ENCODE data around the gene CLCNKA. TPM values are rescaled to one million over a fixed set of nuclear protein-coding genes. Genes with fewer than 3 reads are reported as not detected.

The CLCNKA gene
- total RNA-seq, 6 experiments from 2014 or later, result 0.43 to 0.47 TPM; not detected in 4

DNA sequence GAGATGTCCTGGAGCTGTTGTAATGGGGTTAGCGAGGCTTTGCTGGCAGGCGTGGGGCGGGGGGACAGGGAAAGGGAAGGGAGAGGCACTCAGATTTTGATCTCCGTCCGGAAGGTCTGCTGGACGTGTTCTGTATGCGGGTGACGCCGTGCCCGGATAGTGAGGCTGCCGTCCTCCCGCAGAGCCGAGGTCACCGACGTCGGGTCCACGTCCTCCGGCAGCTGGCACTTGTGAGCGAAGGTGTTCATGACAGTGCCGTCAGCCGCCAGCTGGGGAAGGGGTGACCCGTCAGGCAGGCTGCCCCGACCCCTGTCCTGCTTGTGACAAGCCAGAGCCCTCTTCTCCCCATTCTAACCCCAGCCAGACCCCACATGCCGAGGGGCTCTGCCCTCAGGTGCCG lies 6.3 kb upstream of the CLCNKA start:
- Histone ChIP-seq H3K9me3 (no peaks in the 10 kb centered on the region), H3K4me3 (no peak overlapping the region), H3K36me3 (no peaks in the 10 kb centered on the region), H3K27me3 (no peaks in the 10 kb centered on the region), H3K4me1 (peaks cover 0 to 11% (median 2%) of the 10 kb centered on the region in 4 donors), H3K27ac (no peak overlapping the region)
- 60% methylated on average over 1 of the region's 25 CpGs for WGBS (ENCODE audit: insufficient coverage, low coverage, low lambda C conversion rate, missing lambda C conversion rate)
- no peak for ATAC-seq
- TF ChIP-seq, protein P1, sequence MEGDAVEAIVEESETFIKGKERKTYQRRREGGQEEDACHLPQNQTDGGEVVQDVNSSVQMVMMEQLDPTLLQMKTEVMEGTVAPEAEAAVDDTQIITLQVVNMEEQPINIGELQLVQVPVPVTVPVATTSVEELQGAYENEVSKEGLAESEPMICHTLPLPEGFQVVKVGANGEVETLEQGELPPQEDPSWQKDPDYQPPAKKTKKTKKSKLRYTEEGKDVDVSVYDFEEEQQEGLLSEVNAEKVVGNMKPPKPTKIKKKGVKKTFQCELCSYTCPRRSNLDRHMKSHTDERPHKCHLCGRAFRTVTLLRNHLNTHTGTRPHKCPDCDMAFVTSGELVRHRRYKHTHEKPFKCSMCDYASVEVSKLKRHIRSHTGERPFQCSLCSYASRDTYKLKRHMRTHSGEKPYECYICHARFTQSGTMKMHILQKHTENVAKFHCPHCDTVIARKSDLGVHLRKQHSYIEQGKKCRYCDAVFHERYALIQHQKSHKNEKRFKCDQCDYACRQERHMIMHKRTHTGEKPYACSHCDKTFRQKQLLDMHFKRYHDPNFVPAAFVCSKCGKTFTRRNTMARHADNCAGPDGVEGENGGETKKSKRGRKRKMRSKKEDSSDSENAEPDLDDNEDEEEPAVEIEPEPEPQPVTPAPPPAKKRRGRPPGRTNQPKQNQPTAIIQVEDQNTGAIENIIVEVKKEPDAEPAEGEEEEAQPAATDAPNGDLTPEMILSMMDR (IDR thresholded peaks at IDR 0.05), result no peak
- no peak for TF ChIP-seq POLR2A (IDR thresholded peaks at IDR 0.05)
- intact Hi-C loops (cut with DNase I), result no loop called here
- DNase-seq, result peak in 1 of 3 donors; percentile 48

DNA sequence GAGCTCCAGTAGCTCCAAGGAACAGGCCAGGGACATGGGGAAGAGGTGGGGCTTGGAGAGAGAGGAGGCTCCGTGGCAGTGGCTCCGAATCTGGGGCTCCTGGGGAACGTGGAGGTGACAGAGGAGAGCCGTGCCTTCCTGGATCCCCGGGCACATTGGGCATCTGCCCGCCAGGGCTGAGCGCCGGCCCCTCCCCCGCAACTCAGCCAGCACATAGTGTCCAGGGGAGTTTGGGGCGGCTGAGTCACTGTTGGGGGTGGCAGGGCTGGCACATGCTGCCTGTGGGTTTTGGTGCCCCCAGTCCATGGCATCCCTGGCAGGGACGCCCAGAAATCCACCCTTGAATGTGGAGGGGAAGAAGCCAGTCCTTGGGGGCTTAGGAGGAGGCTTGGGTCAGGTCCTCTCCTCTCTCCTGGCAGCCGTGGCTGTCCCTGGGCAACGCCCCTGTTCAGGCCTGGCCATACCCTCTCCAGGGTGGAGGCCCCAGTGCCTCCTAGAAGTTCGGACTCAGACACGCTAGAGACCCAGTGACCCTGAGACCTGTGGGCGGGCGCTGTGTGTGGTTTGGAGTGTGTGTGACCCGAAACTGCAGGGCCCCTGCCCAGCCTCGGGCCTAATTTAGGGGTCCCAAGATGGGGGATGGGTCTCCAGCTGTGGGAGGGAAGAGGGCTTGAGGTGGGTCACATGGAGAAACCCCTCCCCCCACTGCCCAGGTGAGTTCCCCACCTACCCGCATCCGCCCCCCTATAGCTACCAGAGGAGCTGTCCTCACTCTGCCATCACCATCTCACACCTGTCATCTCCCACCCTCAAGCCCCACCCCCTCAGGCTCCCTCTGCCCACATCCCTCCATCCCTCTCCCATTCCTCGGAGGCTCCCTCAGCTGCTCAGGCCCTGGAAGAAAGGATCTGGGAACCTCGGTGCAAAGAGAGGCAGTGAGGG lies 5.6 kb upstream of the CLCNKA start:
- no peaks in the 10 kb centered on the region for H3K36me3 ChIP-seq
- WGBS (ENCODE audit: insufficient coverage, low coverage, low lambda C conversion rate, missing lambda C conversion rate), result no CpG with 5 or more reads among the region's 23 CpGs
- no peak for ATAC-seq
- peaks cover 0 to 11% (median 2%) of the 10 kb centered on the region in 4 donors for H3K4me1 ChIP-seq
- no peak overlapping the region for H3K27ac ChIP-seq
- intact Hi-C loops (cut with DNase I), result no loop called here
- no peak for DNase-seq
- no peaks in the 10 kb centered on the region for H3K9me3 ChIP-seq
- no peaks in the 10 kb centered on the region for H3K27me3 ChIP-seq
- H3K4me3 ChIP-seq, result no peak overlapping the region
- TF ChIP-seq, protein P1 (IDR thresholded peaks at IDR 0.05), result no peak
- TF ChIP-seq POLR2A (IDR thresholded peaks at IDR 0.05), result no peak

DNA sequence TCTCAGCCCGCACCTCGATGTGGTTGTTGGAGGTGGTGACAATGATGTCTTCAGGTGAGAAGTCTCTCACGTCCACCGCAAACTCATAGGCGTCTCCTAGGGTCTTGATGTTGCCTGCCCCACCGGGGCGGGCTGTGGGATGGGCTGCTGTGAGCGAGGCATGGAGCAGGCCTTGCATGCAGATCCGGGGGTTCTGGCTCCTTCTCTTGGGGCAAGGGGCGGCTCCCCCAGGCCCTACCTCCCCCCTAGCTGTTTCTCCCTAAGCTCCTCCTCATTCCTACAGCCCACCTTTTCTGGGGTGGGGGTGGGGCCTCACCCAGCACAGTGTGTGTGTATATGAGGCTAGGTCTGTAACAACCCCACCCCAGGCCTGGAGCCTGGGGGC lies 4.8 kb upstream of the CLCNKA start:
- DNase-seq, result no peak
- TF ChIP-seq POLR2A (IDR thresholded peaks at IDR 0.05), result no peak
- TF ChIP-seq, protein P1 (IDR thresholded peaks at IDR 0.05), result no peak
- no peak overlapping the region for H3K27ac ChIP-seq
- intact Hi-C loops (cut with DNase I), result no loop called here
- whole genome bisulfite sequencing (ENCODE audit: insufficient coverage, low coverage, low lambda C conversion rate, missing lambda C conversion rate), result 70% methylated on average over 2 of the region's 10 CpGs
- H3K36me3 ChIP-seq, result no peaks in the 10 kb centered on the region
- no peak overlapping the region for H3K4me3 ChIP-seq
- no peak for ATAC-seq
- no peaks in the 10 kb centered on the region for H3K9me3 ChIP-seq
- peaks cover 0 to 11% (median 2%) of the 10 kb centered on the region in 4 donors for H3K4me1 ChIP-seq
- no peaks in the 10 kb centered on the region for H3K27me3 ChIP-seq

DNA sequence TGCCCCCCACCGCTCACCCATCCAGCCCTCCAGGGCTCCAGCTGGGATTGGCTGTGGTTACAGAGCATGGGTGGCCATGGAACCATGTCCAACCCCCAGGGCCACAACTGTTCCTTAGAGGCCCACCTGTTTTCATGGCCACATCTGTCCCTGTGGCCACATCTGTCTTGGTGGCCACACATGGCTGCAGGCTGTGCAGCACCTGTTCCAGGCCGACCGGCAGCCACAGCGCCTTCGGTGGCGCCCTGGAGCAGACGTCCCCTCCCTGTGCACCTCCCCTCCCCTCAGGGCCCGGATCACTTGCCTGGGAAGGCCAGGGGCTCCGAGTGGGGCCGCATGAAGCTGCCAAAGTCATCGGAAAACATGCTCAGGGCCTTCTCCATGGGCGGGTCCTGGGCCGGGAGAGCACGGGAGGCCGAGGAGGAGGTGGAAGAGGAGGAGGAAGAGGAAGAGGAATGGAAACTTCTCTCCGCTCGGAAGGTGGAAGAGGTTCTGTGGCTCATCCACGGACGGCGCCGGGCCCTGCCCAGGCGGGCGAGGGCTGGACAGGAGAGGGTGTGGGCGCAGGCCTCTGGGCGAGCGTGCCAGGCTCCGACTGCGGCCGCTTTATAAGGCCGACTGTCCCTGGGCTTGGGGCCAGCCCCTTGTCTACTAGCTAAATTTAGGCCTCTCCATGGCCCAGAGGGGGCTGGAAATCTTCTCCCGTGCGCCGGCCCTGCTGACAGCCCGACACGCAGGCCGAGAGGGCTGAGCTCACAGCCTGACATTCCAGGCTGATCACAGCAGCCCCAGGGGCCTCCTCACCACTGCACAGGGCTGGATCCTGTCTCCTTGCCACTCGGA lies 4.2 kb upstream of the CLCNKA start, which contains the start of gene HSPB7:
Gene HSPB7, minus strand, starts transcription at position 583 of the 843 bp plus-strand sequence. Its CDS starts 80 bp downstream, at position 503.
- Histone ChIP-seq H3K27me3 (no peaks in the 10 kb centered on the region), H3K36me3 (no peaks in the 10 kb centered on the region), H3K4me3 (no peak within 1 kb of the TSS), H3K27ac (peak within 1 kb of the TSS in 2 of 3 donors; percentile 40 to 47), H3K4me1 (peaks cover 0 to 6% (median 0%) of the 10 kb centered on the region in 4 donors), H3K9me3 (no peaks in the 10 kb centered on the region)
- 46% methylated on average over 6 of the region's 37 CpGs for WGBS (ENCODE audit: insufficient coverage, low coverage, low lambda C conversion rate, missing lambda C conversion rate)
- intact Hi-C loops (cut with DNase I), result no loop called here
- ATAC-seq, result peak; percentile 13 to 22 (median 21)
- DNase-seq, result no peak
- TF ChIP-seq POLR2A (IDR thresholded peaks at IDR 0.05), result no peak
- TF ChIP-seq, protein P1 (IDR thresholded peaks at IDR 0.05), result no peak

All from right lobe of liver (tissue), 6 donors.